ENCODE data around the gene TSHZ1.

The TSHZ1 gene

GRCh38 chr18:75276818-75277609, 66.4 kb downstream of the TSHZ1 start:
- DNase-seq: no peak

GRCh38 chr18:75277610-75277928, 67.0 kb downstream of the TSHZ1 start:
- DNase-seq: no peak

- DNase-seq: no peak
Measured at GRCh38 chr18:75279381-75279780, 68.8 kb downstream of the TSHZ1 start.

GRCh38 chr18:75280427-75281280, 70.1 kb downstream of the TSHZ1 start:
- no peak for DNase-seq

GRCh38 chr18:75282746-75283145, 72.1 kb downstream of the TSHZ1 start:
- DNase-seq: no peak

GRCh38 chr18:75283731-75284130, 73.1 kb downstream of the TSHZ1 start:
- DNase-seq: no peak

- DNase-seq: no peak
Measured at GRCh38 chr18:75284566-75284965, 74.0 kb downstream of the TSHZ1 start.

- no peak for DNase-seq
Measured at GRCh38 chr18:75285876-75286275, 75.3 kb downstream of the TSHZ1 start.

- no peak for DNase-seq
Measured at GRCh38 chr18:75287006-75287405, 76.4 kb downstream of the TSHZ1 start.

- no peak for DNase-seq
Measured at GRCh38 chr18:75287700-75288099, 77.1 kb downstream of the TSHZ1 start.

- no peak for DNase-seq
Measured at GRCh38 chr18:75289761-75290160, 79.2 kb downstream of the TSHZ1 start.

- DNase-seq: peak; percentile 99
Measured at GRCh38 chr18:75290737-75291358, 80.3 kb downstream of the TSHZ1 start.

- peak; percentile 60 for DNase-seq
Measured at GRCh38 chr18:75291460-75291859, 80.9 kb downstream of the TSHZ1 start.

- no peak for DNase-seq
Measured at GRCh38 chr18:75293591-75293990, 83.0 kb downstream of the TSHZ1 start.

GRCh38 chr18:75297731-75298130, 87.1 kb downstream of the TSHZ1 start:
- DNase-seq: no peak

- no peak for DNase-seq
Measured at GRCh38 chr18:75304678-75305557, 94.3 kb downstream of the TSHZ1 start.

- DNase-seq: no peak
Measured at GRCh38 chr18:75305984-75306383, 95.4 kb downstream of the TSHZ1 start.

GRCh38 chr18:75307530-75307929, 96.9 kb downstream of the TSHZ1 start:
- no peak for DNase-seq

- DNase-seq: no peak
Measured at GRCh38 chr18:75309564-75309963, 99.0 kb downstream of the TSHZ1 start.

GRCh38 chr18:75314117-75314516, 103.5 kb downstream of the TSHZ1 start:
- no peak for DNase-seq

GRCh38 chr18:75314606-75315005, 104.0 kb downstream of the TSHZ1 start:
- DNase-seq: no peak

- no peak for DNase-seq
Measured at GRCh38 chr18:75316223-75316622, 105.6 kb downstream of the TSHZ1 start.

- DNase-seq: no peak
Measured at GRCh38 chr18:75316826-75317225, 106.2 kb downstream of the TSHZ1 start.
